Measurements from ENCODE around the gene MMP12. TPM values are rescaled to one million over a fixed set of nuclear protein-coding genes. Genes with fewer than 3 reads are reported as not detected.

MMP12 gene
- total and polyA plus RNA-seq, 4 donors, result not detected

- H3K4me1 ChIP-seq (ENCODE audit: control insufficient read depth in 4 of 4, insufficient read depth in 4 of 4, low read length in 3 of 4), result no peaks in the 10 kb centered on the region
- 76% methylated on average over 13 of the region's 13 CpGs for WGBS
- no peak overlapping the region for H3K27ac ChIP-seq (ENCODE audit: low read depth in 1 of 2, low read length in 2 of 2)
- no peak for DNase-seq (ENCODE audit: low spot score)
- no peaks in the 10 kb centered on the region for H3K36me3 ChIP-seq (ENCODE audit: control insufficient read depth in 4 of 4, insufficient read depth in 3 of 4, low read depth in 1 of 4, low read length in 3 of 4)
- no peak overlapping the region for H3K4me3 ChIP-seq (ENCODE audit: low read depth in 1 of 3, low read length in 3 of 3)
- no peak for TF ChIP-seq GABPA (IDR thresholded peaks at IDR 0.05 in 1 of 2, conservative IDR thresholded peaks at IDR 0.05 in 1 of 2)
- TF ChIP-seq ATF3 (IDR thresholded peaks at IDR 0.05), result no peak
- TF ChIP-seq JUND (IDR thresholded peaks at IDR 0.05), result no peak
- no peak for TF ChIP-seq ZBTB33 (IDR thresholded peaks at IDR 0.05)
- no peak for TF ChIP-seq SP1 (IDR thresholded peaks at IDR 0.05)
- no peak for TF ChIP-seq RXRA (IDR thresholded peaks at IDR 0.05)
- no peak for TF ChIP-seq NR2F2 (IDR thresholded peaks at IDR 0.05)
- no peak for TF ChIP-seq EGR1 (IDR thresholded peaks at IDR 0.05; ENCODE audit: low read depth in 2 of 2)
- TF ChIP-seq MAX (IDR thresholded peaks at IDR 0.05), result no peak
- no peak for TF ChIP-seq FOXA2 (IDR thresholded peaks at IDR 0.05)
- no peak for TF ChIP-seq YY1 (IDR thresholded peaks at IDR 0.05)
- no peak for TF ChIP-seq RAD21 (IDR thresholded peaks at IDR 0.05)
- no peak for TF ChIP-seq HNF4A (conservative IDR thresholded peaks at IDR 0.05)
- no peak for TF ChIP-seq FOXA1 (IDR thresholded peaks at IDR 0.05)
- TF ChIP-seq HNF4G (IDR thresholded peaks at IDR 0.05), result no peak
- no peak for TF ChIP-seq CTCF (IDR thresholded peaks at IDR 0.05; ENCODE audit: low read depth, low read length, missing input control)
- no peak for TF ChIP-seq TAF1 (conservative IDR thresholded peaks at IDR 0.05)
- H3K9ac ChIP-seq (ENCODE audit: low read depth in 1 of 2, low read length in 2 of 2), result no peak overlapping the region
- no peaks in the 10 kb centered on the region for H3K9me3 ChIP-seq (ENCODE audit: control insufficient read depth in 4 of 4, low read length in 3 of 4)
- H3K27me3 ChIP-seq (ENCODE audit: control insufficient read depth in 4 of 4, insufficient read depth in 4 of 4, low read length in 3 of 4), result no peaks in the 10 kb centered on the region
These were observed 45.4 kb upstream of the MMP12 start for GRCh38 chr11:102920118-102920684.

GRCh38 chr11:102915044-102915375 lies 40.2 kb upstream of the MMP12 start:
- no peaks in the 10 kb centered on the region for H3K9me3 ChIP-seq (ENCODE audit: control insufficient read depth in 4 of 4, low read length in 3 of 4)
- no peaks in the 10 kb centered on the region for H3K27me3 ChIP-seq (ENCODE audit: control insufficient read depth in 4 of 4, insufficient read depth in 4 of 4, low read length in 3 of 4)
- H3K9ac ChIP-seq (ENCODE audit: low read depth in 1 of 2, low read length in 2 of 2), result no peak overlapping the region
- H3K4me1 ChIP-seq (ENCODE audit: control insufficient read depth in 4 of 4, insufficient read depth in 4 of 4, low read length in 3 of 4), result no peaks in the 10 kb centered on the region
- no peak overlapping the region for H3K4me3 ChIP-seq (ENCODE audit: low read depth in 1 of 3, low read length in 3 of 3)
- H3K27ac ChIP-seq (ENCODE audit: low read depth in 1 of 2, low read length in 2 of 2), result no peak overlapping the region
- DNase-seq (ENCODE audit: low spot score), result no peak
- TF ChIP-seq YY1 (IDR thresholded peaks at IDR 0.05) (no peak), EGR1 (IDR thresholded peaks at IDR 0.05; ENCODE audit: low read depth in 2 of 2) (no peak)
- no peaks in the 10 kb centered on the region for H3K36me3 ChIP-seq (ENCODE audit: control insufficient read depth in 4 of 4, insufficient read depth in 3 of 4, low read depth in 1 of 4, low read length in 3 of 4)
